GM18870 (cell line): Measurements from ENCODE around the gene NRG3.
"Not testable (repeated sequence)": the region's sequence is repeated elsewhere in the genome, so short reads cannot be mapped to it uniquely, and the experiment has no call there.

Source experiments
- ATAC-seq: cut with Tn5 transposase; IDR thresholded peaks from one replicate; pipeline ENCODE4 v1.9.1; 2021; ENCODE audit warnings: moderate library complexity; ENCODE audit not compliant: unreplicated experiment

NRG3 gene

DNA sequence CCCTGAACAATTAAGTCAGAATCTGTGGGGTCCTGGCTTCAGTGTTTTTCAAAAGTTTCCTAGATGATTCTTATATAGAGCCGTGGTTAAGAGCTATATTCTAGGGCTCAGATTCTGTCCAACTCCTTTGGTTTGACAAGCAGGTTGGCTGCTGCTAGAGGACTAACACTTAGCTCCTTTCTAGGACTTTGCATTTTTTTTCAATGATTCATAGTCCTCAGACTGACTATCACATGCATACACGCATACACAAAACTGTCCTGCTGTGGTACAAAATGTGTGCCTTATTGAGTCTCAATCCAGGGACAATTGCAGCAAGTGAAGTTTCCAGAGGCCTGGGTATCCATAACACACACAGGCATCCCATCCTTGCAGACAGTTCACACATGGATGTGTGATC is 392.0 kb downstream of the NRG3 start:
- ATAC-seq: no peak

DNA sequence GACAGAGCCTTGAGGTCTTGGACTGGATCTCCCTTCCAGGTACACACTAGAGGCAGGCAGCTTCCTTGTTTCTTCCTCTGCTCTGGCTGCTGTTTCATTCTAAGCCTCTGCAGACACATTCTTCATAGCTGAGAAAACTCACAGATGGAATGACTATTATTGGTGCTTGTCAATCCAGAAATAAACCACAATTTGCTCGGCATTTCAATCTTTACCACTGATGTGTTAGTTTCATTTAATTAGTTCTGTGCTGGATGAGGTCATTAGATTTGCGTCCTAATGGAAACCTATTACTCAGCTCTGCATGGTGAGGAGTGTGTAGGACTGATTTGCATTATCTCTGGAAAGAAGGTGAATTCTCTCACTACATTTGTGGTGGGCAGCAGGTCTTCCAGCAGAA is 392.5 kb downstream of the NRG3 start:
- ATAC-seq: peak; percentile 26

DNA sequence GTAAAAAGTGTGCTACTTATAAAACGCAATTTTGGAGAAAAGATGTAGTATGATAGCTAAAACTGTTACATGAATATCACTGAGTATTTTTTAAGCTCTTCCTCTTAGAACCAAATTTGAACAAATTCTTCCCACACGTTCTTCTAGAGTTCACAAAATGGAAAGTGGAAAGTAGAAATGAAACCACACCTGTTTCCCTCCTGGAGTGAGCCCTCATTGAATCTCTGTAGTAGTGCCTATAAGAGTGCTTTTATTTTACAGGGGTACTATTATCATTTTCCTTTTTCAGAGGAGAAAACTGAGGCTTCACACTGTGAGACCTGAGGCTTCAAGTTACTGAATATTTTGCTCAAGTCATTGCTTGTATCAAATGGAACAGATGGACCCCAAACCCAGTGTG is 393.0 kb downstream of the NRG3 start:
- ATAC-seq: peak; percentile 39

DNA sequence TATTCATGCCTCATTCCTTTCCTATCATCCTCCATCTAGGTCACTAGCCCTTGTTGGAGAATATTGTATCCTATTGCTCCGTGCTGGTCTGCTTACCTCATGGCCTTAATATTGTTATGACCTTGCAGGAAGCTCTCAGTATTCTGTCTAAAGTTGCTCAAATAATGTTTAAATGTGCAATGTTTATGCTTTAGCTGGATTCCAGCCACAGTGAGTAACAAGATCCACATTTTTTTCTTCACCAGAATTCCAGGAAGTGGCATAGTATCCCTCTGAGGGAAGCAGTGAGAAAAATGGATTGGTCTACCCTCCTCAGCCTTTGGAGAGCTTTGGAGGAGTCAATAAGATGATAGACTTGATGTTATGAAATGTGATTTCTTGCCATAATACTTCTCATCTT is 402.6 kb downstream of the NRG3 start:
- no peak for ATAC-seq

DNA sequence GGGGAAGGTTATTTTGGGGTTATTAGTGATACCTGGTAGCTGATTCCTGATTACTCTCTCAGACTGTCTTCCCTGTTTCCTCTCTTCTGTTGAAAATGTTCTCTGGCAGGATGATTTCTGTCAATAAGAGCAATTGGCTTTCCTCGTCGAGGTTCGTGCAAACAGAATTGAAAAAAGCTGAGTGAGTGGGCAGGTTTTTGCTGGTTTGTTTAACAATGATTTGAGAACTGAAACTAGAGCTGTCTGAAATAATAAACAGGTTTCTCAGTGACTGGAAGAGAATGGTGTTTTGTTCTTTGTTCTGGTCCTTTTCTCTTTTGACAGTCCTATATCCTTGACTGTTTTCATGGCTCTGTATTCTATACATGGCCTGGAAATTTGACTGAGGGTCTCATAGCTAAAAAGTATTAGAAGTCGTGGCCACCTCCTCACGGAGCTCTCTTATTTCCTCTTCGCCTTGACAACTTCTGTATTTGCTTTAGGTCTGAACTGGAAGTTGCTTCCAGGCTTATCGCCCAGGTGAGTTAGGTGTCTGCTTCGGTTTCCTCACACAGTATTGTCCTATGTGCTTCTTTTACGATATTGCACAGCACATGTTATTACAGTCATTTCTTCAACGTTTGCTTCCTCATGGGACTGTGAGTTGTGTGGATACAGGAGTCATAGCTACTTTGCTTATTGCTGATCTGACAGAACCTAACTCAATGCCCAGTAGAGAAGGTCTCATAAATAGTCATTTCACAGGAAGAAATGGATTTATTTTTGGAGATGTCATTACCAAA is 403.6 kb downstream of the NRG3 start:
- ATAC-seq: no peak

DNA sequence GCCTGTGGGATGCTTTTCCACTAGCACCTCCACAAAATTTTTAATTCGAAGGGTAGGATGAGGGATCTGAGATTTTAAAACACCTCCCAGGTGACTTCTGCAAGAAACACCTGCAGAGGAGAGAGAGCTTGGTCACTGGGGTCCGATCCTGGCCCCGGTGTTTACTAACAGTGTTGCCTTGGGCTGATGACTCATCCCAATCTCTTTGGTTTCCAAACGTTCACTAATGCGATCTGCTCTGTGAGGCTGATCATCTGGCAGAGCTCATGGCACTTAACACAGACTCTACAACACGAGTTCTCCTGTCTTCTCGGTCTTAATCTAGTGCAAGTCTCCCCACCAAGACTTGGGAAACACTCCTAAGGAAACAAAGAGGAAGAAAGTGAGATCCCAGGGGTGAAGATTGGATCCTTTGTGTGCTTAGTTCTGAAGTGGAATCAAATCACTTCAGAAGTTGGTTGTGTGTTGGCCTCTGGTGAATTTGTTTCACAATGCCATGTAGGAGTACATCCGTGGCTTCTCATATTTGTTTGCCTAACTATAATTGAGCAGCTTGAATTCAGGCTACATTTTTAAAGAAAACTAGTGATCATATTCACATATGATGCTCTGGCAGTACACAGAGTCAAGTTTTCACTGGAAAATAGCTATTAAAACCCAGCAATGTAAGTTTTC is 407.9 kb downstream of the NRG3 start:
- ATAC-seq: no peak

DNA sequence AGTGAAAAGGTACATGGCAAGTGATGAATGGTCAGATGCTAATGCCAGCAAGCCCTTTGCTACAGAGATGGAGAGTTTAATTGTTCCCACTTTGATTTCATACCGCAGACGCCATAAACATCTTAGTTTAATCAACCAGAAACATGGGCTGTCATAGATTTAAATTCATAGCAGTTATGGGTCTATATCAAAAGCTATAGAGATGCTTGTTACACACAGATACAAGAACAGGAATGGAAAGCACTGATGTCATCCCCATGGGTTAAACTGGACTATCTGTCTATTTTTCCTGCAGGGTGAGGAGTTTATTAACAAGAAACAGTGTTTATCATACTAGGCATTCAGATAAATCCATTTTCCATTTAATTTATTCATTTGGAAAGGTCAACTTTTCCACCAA is 409.2 kb downstream of the NRG3 start:
- no peak for ATAC-seq

DNA sequence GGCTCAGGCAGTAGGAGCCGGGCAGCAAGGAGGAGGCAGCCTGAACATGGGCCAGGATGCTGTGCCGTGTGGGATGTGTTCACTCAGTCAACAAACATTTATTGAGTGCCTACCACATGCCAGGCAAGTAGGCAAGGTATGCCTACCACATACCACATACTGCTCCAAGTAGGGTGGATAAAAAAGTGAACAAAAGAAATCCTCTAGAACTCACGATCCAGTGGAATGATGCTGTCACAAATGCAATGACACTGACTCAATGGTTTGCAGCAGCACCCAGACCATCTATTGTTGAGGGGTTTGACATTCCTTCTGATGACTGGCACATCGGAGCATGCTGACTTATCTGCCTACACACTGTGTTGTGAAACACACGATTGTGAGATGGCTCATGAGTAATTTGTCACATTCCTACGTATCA is 413.5 kb downstream of the NRG3 start:
- ATAC-seq: no peak

DNA sequence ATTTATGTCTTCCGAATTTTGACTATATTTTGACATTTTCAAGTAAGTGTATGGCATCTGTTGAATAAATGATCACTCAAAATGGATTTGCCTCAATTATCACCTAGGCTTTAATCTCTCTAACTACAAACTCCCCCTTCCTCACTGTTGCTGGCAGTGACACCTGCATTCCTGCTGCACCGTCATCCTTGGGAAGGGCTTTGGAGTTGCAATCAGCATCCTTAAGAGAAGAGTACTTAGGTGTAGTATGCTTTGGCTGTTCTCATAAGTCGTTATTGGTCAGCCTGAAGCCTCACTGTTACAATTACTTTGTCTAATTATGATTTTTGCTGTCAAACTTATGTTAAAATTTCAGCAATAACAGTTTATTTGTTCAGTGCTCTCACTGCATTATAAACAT is 415.0 kb downstream of the NRG3 start:
- no peak for ATAC-seq

DNA sequence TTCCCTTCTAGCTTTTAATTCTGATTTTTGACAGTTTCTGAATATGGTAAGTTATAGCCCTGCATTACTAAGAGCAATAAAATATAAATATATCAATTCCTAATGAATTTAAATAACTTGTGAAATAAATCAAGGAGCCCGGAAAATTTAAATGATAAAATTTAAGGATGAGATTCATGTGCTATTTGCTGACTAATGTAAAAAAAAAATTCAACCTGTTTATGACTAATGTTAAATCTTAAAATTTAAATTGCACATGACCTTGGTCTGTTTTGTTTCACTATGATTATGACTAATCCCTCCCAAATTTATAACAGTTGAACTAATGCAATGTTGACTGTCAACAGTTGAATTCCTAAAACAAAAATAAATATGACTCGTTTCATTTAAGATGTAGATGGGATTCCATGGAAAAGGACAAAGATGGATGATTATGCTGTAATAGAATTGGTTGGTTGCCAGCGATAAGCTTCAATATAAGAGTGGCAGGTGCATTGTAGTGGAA is 419.9 kb downstream of the NRG3 start:
- no peak for ATAC-seq

DNA sequence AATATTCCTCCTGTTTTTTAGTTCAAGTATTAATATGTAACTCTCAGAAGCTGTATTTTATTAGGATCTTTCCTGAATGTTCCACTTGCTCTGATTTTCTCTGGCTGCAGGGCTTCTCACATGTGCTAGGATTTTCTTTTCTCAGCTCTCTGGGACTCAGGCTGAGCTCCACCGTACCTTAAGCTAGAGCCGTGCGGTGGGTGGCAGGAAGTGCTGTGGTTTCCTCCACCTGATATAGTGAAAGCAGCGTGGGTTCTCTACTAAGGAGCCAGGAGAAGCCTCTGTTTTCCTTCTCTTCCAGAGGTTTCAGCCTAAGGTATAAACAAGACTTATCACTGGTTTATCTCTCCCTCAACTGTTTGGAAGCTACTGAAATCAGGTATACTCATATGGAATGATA is 433.6 kb downstream of the NRG3 start:
- no peak for ATAC-seq

DNA sequence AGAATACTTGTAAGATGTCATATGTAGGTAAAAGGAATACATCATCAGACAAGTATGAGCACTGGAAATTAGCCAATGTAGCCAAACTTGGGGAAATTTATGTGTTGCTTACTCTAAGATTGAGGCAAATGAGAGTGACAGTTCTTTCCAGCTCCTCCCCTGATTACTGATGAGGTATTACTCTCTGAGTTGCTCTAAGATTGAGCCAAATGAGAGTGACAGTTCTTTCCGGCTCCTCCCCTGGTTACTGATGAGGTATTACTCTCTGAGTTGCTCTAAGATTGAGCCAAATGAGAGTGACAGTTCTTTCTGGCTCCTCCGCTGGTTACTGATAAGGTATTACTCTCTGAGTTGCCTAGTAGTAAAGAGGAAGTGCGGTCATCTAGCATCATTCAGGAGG is 435.8 kb downstream of the NRG3 start:
- no peak for ATAC-seq

DNA sequence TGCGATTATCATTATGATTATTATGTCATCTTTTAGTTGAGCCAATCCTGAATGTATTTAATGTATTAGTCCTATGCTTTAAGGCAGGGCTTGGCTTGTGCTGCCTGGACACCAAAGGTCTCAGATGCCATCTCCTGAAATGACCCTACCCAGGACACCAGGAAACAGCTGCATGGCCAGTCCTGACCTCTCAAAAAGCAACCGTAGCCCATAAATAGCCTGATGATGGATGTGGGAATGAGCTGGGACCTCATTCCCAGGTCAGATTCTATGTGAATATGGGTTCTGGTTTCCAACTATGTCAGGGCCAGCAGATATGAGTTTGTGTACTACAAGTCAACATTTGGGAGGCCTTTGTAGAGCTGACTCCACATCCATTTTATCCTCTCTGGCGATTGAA is 438.4 kb downstream of the NRG3 start:
- ATAC-seq: no peak

DNA sequence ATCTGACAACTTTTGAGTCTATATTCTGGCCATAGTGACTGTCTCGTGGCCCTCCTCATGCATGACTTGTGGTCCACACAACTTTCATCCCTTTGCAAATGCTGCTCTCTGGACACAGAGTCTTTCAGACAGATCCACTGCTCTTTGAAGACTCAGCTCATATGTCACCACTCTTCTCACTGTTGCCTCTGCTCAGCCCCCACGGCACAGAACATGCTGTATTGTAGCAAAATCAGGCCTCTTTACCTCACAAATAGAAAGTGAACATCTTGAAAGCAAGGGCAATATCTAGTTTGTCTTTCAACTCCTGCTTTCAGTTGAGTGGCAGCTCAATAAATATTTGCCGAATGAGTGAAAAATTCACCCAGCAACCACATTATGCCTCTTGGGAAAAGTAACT is 443.5 kb downstream of the NRG3 start:
- ATAC-seq: no peak

DNA sequence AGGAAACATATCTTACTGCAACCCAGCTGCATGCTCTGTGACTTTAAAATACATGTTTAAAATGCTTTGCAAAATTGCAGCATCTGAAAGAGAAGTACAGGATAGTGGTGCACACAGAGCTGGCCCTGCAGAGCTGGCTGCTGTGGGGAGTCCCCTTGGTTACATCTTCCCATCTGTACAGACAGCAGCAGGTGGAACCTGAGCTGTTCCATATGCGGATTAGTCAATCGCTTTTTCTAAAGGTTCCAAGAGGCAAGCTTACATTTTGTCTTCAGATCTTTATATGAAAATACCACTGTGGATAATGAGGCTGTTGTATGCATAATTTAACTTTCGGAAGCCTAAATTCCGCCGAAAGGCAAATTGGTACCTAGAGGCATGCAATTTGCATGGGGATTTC is 444.1 kb downstream of the NRG3 start:
- ATAC-seq: no peak

DNA sequence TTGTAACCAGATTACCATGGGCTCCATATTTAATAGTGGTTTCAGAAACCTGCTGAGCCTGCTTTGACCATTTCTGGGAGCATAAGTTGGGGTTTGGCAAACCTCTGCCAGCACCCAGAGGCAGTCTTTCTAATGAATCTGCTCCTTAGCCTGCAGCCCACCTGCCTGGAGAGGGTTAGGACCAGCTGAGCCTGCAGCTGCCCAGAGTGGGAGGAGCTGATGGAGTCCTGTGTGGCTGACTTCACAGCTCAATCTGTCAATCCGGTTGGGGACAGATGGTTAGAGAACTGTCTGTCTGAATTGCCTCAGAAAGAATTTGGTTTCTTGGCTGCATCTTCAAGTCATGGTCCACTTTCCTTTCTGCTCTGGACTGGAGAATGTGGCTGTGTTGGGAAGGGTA is 444.6 kb downstream of the NRG3 start:
- no peak for ATAC-seq

DNA sequence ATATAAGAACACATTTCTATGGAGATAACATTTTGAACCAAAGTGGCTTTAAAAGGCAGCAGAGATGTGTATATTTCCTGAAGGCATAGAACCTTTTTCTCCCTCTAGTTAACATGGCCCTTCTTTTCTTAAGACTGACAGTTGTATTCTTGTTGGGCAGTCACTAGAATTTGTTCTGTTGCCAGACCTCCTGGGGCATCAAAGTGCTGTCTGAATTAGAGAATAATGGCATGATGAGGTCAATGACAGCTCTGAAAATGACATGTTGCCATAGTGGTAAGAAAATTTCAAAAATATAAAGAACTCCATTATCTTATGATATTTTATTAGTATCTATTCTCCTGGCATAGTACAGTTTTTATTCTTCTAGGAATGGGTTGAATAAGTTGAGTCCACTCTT is 446.7 kb downstream of the NRG3 start:
- ATAC-seq: no peak

DNA sequence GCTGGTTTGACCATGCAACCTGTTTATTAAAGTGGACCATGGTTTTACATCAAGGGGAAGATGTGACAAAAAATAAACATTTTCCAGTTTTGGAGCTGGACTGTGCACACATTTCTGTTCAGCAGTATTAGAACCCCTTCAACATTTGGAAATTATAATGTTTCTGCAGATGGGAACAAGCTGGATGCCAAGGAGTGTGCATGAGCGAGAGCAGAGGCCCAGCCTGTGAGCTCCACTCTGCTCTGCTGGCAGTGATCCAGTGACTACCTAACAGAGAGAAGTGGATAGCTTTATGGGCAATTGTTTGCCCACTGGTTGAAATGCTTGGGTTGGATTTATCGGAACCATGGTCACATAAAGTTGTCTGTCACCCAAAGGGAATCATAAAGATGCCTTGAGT is 456.7 kb downstream of the NRG3 start:
- ATAC-seq: no peak

DNA sequence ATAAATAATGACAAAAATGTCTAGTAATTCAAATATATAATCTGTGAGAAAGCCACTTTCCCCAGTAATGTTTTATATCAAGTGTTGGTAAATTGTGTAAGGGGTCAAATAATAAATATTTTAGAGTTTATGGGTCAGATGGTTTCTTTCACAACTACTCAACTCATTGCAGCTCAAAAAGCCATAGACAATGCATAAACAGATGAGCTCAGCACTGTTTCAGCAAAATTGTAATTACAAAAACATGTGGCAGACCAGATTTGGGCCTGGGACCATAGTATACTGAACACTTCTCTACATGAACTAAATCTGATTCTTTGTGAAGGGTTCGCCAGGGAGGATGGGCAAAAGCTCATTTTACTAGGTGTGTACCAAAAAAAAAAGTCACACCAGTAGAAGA is 460.8 kb downstream of the NRG3 start:
- ATAC-seq: no peak

DNA sequence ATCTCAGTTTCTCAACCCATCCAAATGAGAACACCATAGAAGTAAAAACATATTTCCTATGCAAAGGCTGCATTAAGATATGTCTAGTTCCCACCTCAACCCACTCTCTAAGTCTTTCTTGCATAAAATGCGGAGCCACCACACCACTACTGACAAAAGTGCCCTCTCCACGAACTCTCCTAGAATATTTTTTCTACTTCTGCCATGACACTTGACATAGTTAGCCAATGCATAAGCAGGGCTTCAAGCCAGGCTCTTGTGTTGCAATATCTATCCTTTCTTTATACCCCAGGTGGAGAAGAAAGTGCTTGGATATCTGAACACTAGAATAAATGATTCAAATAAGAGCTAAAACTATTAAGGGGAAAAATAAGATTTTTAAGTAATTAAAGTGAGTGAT is 465.2 kb downstream of the NRG3 start:
- no peak for ATAC-seq

DNA sequence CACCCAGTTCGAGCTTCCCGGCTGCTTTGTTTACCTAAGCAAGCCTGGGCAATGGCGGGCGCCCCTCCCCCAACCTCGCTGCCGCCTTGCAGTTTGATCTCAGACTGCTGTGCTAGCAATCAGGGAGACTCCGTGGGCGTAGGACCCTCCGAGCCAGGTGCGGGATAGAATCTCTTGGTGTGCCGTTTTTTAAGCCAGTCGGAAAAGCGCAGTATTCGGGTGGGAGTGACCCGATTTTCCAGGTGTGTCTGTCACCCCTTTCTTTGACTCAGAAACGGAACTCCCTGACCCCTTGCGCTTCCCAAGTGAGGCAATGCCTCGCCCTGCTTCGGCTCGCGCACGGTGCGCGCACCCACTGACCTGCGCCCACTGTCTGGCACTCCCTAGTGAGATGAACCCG is 474.6 kb downstream of the NRG3 start:
- ATAC-seq: not testable (repeated sequence)

DNA sequence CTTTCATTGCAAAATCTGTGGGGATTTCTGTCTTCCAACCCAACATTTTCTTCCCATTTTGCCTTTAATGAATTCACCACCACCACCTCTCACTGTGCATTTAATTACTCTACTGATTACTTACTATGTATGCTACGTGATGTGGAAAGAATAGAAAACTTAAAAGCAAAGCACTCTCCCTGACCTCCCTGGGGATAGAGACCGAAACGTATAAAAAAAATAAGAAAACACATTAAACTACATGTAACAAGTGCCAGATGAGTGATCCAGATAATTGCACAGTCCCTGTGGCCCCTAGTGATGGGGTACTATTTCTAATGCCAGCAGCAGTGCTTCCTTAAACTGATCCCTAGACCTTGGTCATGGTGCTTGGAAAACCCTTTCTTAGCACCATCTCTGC is 478.4 kb downstream of the NRG3 start:
- ATAC-seq: no peak
